Vagina (tissue), 2 donors: ENCODE measurements around the gene OVOL2.

Experiments
- POLR2A ChIP-seq, 2 donors: fragments of 450-650 bp; IDR thresholded peaks; one replicate each; pipeline ENCODE4 v1.6.1; 2017; ENCODE audit warnings: antibody characterized with exemption in 2 of 2, mild to moderate bottlenecking in 2 of 2, moderate library complexity in 2 of 2
- TF ChIP-seq, protein P1 (sequence below), 3 experiments: fragments of 450-650 bp in 2 of 3; fragments of 200-600 bp in 1 of 3; sonication (generic) in 1 of 3; IDR thresholded peaks; one replicate each; pipeline ENCODE4 v1.5.1; 2017 to 2019; ENCODE audit warnings: antibody characterized with exemption in 3 of 3, mild to moderate bottlenecking in 2 of 3, moderate library complexity in 2 of 3

DNA sequence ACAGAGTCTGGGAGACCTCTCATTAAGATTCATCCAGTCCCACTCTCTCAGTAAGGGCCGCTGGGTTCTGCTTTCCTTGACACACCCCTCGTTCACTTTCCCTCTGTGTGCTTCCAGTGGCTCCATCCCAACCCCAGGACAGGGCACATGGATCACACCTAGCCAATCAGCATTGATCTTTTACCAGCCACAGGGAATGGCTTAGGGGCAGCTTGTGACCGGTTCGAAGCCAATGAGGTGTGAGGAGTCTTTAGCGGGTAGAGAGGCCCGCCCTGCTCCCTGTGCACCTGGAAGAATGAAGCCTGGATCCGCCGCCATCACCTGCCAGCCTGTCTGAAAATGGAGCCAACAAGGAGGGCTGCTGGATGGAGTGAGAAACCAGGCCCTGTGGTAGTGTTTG lies 35.2 kb upstream of the OVOL2 start:
- no peak for TF ChIP-seq POLR2A (IDR thresholded peaks at IDR 0.05)
- TF ChIP-seq, protein P1, sequence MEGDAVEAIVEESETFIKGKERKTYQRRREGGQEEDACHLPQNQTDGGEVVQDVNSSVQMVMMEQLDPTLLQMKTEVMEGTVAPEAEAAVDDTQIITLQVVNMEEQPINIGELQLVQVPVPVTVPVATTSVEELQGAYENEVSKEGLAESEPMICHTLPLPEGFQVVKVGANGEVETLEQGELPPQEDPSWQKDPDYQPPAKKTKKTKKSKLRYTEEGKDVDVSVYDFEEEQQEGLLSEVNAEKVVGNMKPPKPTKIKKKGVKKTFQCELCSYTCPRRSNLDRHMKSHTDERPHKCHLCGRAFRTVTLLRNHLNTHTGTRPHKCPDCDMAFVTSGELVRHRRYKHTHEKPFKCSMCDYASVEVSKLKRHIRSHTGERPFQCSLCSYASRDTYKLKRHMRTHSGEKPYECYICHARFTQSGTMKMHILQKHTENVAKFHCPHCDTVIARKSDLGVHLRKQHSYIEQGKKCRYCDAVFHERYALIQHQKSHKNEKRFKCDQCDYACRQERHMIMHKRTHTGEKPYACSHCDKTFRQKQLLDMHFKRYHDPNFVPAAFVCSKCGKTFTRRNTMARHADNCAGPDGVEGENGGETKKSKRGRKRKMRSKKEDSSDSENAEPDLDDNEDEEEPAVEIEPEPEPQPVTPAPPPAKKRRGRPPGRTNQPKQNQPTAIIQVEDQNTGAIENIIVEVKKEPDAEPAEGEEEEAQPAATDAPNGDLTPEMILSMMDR (IDR thresholded peaks at IDR 0.05) = no peak
